GM08714 (cell line): ENCODE measurements around the gene ALG12.
A peak's percentile ranks its signal among the peaks of the same experiment; 100 is the strongest.

ENCODE experiments used
- H3K4me3 ChIP-seq: fragments of 200-500 bp; sonication (Bioruptor generic); 2 replicates; pipeline ENCODE4 v1.5.1; 2014; ENCODE audit warnings: mild to moderate bottlenecking, low read length, inconsistent platforms
- ZNF274 ChIP-seq: IDR thresholded peaks from 2 replicates; pipeline ENCODE4 v1.6.1; 2012; ENCODE audit warnings: mild to moderate bottlenecking, low read depth, low read length

The ALG12 gene

DNA sequence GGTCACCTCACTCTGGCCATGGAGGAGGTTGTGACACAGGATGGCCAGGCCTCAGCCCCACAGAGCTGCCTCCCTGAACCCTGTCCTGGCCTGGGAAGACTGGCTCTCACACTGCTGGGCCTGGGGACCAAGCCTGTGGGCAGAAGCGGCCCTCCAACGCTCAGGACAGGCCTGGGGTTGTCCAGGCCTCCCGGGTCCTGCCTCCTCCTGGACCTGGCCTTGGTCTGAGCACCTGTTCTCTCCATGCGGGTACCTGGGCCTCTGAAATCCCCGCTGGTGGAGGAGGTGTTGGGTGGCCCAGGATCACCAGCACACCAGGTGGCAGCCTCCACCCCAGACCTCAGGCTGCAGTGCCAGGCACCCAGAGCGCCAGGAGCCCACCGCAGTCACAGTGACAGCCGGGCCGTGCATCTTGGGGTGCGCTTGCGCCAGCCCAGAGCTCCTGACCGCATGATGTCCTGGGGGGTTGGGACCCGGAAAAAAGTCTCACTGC lies 26.2 kb upstream of the ALG12 start:
- no peak overlapping the region for H3K4me3 ChIP-seq
- TF ChIP-seq ZNF274 = no peak

DNA sequence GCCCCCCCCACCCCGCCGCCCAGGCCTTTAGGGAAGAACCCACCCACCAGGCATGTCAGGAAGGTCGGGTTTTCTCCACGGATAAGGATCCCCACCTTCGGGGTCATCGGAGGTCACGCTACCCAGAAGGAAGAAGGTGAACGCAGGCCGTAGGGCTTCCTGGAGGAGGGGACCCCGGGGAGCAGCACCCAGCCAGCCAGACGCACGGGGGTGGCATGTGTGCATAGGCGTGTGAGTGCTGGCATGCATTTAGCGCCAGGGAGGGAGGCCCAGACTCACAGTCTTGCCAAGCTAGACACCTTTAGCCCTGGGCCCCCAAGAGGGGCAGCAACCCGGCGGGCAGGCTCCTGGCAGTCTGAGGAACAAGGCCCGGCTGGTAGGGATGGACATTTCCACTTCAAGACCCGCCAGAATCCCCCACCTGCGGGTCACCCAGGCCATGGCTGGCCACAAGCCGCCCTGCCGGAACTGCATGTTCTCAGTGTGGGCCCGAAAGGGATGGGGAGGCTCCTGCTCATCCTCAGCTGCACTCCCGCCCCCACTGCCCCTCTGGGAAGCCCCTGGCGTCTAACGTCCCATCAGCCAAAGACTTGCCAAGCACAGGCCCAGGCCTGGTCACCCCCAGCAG lies 25.6 kb upstream of the ALG12 start:
- no peak for TF ChIP-seq ZNF274
- no peak overlapping the region for H3K4me3 ChIP-seq

DNA sequence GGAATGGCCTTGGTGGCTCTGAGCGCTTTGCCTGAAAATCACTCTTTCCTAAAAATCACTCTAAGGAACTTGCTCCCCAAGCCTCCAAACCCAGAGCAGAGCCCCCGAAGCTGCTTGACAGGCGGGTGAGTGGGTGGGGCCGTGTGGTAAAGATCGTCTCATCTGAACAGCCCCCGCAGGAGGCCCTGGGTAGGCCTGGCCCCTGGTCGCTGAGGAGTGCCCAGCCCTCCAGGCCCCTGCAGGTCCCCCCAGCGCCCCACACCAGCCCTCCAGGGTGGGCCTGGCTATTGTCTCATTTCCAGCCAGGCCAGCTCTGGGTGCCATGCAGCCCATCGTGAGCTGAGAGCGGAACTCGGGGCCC lies 25.1 kb upstream of the ALG12 start:
- no peak overlapping the region for H3K4me3 ChIP-seq
- TF ChIP-seq ZNF274 = no peak

DNA sequence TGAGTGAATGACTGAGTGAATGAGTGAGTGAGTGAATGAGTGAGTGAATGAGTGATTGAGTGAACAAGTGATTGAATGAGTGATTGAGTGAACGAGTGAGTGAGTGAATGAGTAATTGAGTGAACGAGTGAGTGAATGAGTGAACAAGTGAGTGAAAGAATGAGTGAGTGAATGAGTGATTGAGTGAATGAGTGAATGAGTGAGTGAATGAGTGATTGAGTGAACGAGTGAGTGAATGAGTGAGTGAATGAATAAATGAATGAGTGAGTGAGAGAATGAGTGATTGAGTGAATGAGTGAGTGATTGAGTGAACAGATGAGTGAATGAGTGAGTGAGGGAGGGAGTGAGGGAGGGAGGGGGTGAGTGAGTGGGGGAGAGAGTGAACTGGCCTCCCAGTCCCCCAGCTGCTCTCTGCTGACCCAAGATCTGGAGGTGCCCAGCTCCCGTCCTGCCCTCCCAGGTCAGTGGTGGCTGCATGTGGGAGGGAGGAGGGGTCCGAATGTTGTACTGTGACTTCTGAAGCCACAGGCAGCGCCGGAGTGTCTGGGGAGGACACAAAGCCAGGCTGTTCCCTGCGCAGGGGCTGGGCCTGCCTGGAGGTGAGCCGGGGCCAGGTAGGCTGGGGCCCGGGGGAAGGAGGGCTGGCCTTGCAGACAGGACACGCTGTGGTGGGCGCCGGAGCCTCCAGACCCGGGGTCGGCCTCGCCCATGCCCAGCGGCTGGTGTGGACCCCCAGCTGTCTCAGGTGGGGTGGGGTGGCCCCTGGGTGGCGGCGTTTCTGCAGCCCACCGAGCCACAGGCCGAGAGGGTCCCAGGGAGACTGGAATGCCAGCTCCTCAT lies 24.5 kb upstream of the ALG12 start:
- H3K4me3 ChIP-seq = no peak overlapping the region
- TF ChIP-seq ZNF274 = no peak

GRCh38 chr22:49941507-49942316 lies 23.5 kb upstream of the ALG12 start:
- no peak for TF ChIP-seq ZNF274
- H3K4me3 ChIP-seq = no peak overlapping the region

- no peak for TF ChIP-seq ZNF274
- H3K4me3 ChIP-seq = no peak overlapping the region
Observed at GRCh38 chr22:49938565-49939136, 20.4 kb upstream of the ALG12 start.

DNA sequence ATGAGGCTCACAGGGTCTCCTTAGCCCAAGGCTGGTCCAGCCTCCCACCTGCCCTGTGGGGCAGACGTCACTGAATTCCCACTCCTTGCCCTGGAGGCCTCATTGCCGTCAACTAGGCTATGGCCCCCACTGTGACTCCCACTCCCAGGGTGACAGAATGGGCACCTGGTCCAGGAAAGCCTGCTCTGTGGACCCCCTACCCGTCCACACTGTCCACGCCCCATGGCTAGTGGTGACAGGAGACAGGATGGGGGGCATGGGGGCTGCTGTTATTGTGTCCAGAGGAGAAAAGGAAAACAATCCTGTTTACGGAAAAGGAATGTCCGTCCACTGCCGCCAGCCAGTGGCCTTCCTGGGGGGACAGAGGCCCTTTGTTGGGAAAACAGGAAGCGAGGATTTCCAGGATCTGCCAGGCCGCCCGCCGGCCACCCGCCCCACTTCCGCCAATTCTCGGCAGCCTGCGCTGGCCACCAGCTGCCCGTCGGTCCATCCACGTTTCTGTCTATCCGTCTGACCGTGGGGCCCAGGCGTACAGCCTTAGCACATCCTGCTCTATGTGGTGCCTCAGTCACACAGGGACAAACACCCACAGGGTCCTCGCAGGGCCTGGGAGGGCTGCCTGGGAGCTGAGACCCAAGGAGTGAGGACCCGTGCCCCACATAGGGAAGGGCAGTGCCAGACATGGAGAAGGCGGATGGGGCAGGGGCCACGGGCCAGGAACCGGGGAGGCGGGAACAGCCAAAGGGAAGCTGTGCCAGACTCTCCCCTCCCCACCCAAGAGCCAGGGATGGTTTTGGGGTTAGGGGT lies 19.7 kb upstream of the ALG12 start:
- no peak for TF ChIP-seq ZNF274
- H3K4me3 ChIP-seq = no peak overlapping the region

DNA sequence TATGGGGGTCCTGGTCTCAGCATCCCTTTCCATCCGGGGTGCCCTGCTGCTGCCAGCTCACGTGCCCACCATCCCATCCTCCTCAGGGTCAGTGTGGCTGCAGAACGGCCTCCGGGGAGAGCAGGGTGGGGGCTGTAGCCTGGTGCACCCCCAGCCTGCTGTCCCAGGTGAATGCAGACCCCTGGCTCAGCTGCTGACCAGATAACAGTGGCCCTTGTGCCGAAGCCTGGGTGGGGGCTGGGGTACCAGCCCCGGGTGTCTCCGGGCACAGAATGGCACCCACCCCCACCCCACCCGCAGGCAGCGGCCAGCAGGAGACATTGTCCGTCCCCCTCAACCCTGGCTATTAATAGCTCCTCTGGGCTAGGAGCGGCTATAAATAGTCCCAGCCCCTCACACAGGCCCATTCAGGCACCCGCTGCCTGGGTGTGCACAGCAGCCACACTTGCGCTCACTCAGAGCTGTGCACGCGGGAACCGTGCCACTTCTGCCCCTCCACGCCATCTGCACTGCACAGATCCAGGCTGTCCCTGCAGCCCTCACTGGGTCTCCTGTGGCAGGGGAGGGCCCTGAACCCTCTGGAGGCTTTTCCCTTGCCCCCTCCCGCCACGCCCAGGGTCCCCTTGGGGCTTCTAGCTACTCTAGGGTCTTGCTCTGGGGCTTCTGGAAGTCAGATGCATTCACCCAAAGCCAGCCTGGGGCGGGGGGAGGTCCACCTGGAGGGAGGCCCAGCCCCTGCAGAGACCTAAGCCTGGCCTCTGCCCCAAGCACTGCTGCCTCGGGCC lies 18.9 kb upstream of the ALG12 start:
- no peak for TF ChIP-seq ZNF274
- no peak overlapping the region for H3K4me3 ChIP-seq

DNA sequence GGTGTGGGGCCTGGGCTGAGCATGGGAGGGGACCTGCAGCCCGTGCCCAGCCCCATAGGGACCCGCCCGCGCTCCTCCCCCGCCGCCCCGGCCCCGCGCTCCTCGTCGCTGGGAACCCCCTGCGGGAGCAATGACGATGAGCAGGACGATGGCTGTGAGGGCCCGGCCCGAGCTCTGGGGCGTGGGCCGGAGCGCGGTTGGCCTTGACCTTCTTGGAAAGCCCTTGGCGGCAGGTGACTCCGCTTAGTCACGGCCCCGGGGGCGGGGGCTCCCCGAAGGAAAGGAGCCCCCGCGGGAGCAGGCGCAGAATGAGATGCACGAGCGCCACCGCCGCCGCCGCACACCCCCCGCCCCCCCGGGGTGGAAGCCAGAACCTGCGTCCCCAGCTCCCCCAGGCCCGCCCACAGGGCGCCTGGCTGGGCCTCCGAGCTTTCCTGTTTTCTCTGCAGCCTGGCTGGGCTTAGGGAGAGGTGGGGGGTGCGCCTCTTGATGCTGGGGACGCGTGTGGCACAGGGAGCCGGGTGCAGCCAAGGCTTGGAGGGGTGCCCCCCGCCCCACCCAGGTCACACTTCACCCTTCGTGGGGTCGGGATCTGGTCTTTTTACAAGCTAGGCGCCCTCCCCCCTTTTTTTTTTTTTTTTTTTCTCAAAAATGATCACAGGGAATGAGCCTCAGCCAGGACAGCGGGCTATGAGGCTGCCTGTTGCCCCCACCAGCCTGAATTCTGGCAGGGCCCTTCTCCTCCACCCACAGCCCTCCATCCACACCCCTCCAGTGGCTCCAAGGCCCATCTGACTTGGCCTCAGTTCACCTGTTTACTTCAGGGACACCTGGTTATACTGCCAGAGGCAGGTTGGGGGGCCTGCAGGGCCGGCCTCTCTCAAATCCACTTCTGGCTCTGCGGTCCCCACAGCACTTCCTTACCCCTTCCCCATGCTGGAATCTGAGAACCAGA lies 18.1 kb upstream of the ALG12 start:
- H3K4me3 ChIP-seq = no peak overlapping the region; the same call in 1 of the 2 replicates
- no peak for TF ChIP-seq ZNF274

DNA sequence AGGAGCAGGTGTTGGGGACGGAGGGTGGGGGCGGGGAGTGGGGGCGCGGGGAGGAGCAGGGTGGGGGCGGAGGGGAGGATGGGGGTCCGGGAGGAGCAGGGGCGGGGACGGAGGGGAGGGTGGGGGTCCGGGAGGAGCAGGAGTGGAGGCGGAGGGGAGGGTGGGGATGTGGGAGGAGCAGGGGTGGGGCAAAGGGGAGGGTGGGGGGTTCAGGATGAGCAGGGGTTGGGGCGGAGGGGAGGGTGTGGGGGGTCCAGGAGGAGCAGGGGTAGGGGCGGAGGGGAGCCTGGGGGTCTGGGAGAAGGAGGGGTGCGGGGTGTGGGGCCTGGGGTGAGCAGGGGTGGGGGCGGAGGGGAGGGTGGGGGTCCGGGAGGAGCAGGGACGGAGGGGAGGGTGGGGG lies 17.3 kb upstream of the ALG12 start:
- TF ChIP-seq ZNF274 = no peak
- no peak overlapping the region for H3K4me3 ChIP-seq

DNA sequence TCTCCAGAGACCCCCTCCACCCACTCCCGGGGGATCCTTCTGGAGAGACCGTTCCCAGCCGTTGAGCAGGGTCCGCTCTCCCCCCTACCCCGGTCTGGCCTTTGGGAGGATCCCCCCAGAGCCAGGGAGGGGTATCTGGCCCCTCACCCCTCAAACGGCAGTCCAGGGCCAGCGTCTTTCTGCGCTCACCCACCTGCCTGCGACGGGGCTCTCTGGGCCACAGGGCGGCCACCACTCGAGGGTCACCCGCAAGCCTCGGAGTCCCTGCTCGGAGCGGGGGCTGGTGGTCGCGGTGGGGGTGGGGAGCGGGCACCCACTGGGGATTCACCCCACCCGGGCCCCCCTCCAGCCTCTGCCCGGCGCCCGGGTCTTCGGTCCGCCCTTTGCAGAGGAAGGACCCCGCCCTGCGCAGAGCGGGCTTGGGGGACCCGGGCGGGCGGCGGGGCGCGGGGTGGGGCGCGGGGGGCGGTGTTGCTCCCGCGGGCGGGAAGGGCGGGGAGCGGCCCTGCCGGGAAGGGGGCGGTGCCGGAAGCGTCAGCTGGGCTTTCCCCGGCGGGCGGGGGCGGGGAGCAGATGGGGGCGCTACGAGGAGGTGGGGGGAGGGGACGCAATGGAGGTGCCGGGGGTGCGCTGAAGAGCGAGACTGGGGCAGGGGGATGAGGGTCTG lies 16.8 kb upstream of the ALG12 start:
- no peak for TF ChIP-seq ZNF274
- H3K4me3 ChIP-seq = peak overlapping the region; percentile 51
